NCI-H69 (cell line): ENCODE results near the gene ACOX1.
A peak's percentile ranks its signal among the peaks of the same experiment; 100 is the strongest.

ENCODE experiments used
- DNase-seq: peaks from one replicate; lab custom pipeline; 2025; lab: John Stamatoyannopoulos, UW

The ACOX1 gene

DNA sequence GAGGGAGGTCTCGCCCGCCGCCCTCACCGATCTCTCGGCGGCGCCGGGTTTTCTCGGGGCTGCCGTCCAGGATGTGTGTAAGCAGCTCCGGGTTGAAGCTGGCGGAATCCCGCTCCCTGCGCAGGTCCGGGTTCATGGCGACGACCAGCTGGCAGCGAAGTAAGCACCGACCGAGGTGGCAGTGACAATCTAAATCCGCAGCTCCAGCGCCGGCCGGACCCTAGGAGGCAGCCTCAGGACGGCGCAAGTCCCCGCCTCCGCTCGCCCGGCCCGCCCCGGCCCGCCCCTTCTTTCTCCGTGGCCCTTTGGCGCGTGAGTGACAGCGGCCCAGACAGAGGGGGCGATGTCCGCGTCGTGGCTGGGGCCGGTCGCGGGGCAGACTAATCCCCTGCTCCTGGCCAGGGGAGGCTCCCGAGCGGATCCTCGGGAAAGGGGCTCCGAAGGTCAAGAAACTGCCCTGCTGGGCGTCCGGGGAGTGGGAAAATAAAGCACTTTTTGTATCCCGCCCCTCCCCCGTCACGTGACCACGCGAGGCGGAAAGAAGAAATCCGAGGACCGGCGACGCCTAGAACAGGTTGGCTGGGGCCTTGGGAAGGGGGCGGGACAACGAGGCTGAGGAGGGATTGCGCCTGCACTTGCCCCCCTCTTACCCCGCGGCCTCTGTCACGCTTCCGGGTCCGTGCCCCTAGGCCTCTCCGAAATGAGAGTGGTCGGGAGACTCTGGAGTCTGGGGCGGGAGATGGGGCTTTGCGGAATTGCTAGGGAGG, at the start of gene ACOX1, which contains the start of gene TEN1:
Gene ACOX1, minus strand, starts transcription at position 229 of the 767 bp plus-strand sequence. Its CDS starts 93 bp downstream, at position 136.
Gene TEN1, plus strand, starts transcription at position 303 of the 767 bp plus-strand sequence. CDS start 6,953 bp downstream, outside the sequence.
- DNase-seq: peak; percentile 99

DNA sequence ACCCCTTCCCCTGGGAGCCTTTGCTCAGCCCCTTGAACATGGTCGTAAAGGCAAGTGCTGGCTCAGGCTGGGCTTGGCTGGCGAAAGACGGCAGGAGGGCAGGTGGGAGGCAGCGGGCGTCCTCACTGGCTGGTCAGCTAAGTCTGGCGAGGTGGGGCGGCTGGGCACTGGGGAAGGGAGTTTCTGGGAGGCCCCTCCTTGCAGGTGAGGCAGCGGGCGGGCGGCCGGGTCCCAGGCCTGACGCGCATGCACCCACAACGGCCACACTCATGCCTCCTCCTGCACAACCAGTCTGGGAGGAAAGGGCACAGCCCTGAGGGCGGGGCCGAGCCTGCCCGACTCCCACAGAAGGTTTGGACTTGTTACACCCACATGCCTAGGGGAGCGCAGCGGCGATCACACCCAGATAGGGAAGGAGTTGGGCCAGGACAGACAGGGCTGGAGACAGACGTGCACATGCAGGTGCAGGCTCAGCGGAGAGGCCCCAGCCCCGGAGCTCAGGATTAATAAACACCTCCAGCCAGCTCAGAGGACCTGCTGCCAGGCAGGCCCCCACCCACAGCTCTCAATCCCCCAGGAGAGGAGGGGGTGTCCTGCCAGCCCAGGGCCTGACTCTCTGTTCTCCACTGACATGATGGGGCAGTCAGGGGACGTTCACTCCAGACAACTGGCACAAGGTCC, 48.3 kb upstream of the ACOX1 start, which contains the start of gene EVPL:
Gene EVPL, minus strand, starts transcription at position 148 of the 681 bp plus-strand sequence. Its CDS starts 108 bp downstream, at position 40.
- DNase-seq: no peak

DNA sequence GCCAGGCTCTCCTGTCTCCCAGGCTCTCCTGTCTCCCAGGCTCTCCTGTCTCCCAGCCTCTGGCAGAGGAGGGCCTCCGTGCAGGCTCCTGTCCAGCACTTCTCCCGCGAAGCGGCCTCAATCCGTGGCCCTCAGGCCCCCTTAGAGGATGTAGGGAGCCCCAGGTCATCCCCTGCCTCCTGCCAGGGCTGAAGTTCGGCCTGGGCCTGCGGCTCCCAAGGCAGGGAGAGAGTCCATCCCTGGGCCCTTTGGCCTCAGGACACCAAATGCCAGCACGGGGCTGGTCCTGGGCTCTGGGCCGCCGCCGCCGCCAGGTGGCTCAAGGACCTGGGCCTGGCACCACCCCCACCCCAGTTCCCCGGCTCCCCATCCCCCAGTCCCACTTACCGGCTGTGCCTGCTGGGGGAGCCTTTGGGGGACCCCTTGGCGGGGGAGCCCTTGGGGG, 47.8 kb upstream of the ACOX1 start:
- DNase-seq: no peak

GRCh38 chr17:76025294-76025693, 46.3 kb upstream of the ACOX1 start:
- DNase-seq: no peak

- no peak for DNase-seq
These were observed 45.4 kb upstream of the ACOX1 start for GRCh38 chr17:76024353-76024752.

DNA sequence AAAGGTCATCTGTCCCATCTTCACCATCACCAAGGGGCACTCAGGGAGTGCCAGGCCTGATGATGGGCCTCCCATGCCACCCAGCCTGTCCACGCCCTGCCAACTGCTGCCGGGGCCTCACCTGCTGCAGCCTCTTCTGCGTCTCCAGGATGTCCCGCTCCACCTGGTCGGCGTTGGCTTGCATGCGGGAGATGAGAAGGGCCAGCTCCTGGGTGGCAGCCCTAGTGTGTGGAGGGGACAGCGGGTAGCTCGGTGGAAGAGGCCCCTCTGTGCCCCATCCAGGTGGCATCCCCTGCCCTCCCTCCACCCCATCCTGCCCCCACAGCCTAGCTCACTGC, 44.9 kb upstream of the ACOX1 start:
- no peak for DNase-seq

GRCh38 chr17:76022973-76023899, 44.3 kb upstream of the ACOX1 start:
- no peak for DNase-seq

DNA sequence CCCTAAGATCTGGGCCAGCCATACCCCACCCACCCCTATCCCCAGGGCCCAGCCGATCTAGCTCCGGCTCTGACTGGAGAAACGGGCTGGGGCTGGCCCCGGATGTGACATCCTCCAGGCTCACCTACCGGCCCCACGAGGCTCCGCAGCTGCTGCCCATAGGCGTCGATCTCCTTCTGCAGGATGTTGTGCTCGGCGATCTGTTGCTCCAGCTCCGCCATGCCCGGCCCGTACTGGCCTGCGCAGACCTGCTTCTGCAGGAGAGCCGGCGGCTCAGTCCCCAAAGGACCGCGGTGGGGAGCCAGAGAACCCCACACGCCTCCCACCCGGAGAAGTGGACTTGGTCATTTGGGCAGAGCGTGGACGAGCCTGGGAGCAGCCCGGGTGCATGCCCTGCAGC, 43.3 kb upstream of the ACOX1 start:
- no peak for DNase-seq

DNA sequence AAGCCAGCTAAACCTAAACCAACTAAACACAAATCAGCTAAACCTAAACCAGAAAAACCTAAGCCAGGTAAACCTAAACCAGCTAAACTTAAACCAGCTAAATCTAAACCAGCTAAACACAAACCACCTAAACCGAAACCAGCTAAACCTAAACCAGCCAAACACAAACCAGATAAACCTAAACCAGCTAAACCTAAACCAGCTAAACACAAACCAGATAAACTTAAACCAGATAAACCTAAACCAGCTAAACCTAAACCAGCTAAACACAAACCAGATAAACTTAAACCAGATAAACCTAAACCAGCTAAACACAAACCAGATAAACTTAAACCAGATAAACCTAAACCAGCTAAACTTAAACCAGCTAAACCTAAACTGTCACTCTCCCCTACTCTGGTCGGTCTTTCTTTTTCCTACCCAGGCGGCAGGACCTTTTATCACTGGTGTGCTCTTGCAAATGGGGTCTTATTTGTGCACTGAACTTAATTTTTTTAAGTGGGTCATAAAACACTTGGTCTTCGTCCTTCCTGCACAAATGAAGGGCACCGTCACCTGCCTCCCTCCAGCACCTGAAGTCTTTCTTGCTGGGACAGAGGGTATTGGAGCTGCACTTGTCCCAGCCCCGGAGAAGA, 41.0 kb upstream of the ACOX1 start:
- DNase-seq: no peak

DNA sequence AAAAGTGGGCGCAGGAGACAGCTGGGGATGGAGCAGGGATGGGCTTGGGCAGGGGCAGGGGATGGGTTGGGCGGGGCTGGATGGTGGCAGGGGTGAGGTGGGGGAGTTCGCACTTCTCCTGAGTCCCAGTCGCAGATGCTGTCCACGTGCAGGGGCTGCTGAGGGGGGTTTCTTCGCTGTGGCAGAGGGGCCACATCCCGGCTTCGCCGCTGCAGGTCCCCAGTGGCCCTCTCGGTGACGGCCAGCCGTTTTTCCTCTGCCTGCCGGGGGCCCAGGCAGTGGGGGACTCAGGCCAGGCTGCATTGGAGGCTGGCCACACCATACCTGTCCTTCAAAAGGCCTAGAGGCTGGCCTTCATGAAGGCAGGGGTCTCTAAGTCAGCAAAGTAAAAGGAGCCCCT, 39.8 kb upstream of the ACOX1 start:
- no peak for DNase-seq

DNA sequence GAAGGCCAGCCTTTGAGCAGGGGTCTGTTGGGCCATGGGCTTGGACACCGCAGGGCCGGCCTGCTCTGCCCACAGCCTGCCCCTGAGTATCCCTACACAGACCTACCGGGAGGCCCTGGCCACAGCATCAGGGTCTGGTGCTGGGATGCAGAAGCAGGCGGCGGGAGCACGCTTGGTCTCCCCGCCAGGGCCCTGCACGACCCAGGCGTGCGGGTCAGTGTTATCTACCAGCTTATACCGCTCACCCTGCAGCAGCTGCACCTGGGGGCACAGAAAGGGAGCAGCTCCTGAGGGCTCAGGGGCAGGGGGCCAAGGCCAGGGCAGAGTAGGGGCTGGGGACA, 39.3 kb upstream of the ACOX1 start:
- DNase-seq: no peak

GRCh38 chr17:76017481-76018339, 38.7 kb upstream of the ACOX1 start:
- no peak for DNase-seq

DNA sequence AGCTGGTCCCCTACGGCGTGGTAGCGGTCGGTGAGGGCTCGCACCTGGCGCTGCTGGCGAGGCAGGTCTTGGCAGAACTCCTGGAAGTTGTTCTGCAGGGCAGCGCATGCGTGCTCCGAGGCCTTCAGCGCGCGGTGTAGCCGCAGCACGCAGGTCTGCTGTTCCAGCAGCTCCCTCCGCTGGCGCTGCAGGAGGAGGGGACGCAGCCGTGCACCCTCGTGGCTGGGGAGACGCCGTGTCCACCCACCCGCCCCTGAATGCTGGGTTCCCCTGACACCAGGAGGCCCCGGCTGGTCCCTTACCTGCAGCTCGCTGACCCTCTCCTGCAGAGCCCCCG, 35.9 kb upstream of the ACOX1 start:
- DNase-seq: peak; percentile 86

DNA sequence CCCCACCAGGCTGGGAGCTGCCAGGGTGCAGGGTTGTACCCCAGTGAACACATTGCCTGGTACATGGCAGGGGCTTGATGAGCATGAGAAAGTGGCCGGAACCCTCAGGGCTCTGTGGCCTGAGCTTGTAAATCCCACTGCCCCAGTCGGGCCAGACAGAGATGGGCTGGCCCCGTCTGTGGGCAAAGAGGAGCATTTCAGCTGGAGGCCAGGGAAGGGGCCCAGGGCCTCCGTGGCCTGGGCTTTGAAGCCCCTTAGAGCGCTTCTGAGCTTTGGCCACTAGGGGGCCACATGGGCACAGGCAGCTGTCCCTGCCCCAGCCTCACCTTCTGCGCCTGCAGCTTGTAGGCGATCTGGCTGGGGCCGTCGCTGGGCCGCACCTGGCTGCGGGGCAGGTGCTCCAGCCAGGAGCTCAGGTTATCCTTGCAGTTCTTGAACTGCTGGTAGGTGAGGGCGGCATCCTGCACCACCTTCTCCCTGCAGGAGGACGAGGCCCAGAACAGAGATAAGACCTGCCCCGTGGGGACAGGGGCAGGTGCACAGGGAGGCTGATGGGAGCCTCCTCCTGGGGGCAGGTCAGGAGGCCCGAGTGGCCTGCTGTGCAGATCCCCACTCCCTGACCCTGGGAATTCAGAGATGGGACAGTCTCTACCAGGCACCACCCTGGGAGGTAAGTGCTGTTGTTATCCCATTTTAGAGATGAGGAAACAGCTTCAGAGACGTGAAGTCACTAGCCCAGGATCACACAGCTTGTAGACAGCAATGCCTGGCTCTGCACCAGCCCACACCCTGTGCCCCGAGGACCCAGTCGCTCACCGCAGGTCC, 35.3 kb upstream of the ACOX1 start:
- DNase-seq: peak; percentile 93

- no peak for DNase-seq
These were observed 34.5 kb upstream of the ACOX1 start for GRCh38 chr17:76013377-76013932.

DNA sequence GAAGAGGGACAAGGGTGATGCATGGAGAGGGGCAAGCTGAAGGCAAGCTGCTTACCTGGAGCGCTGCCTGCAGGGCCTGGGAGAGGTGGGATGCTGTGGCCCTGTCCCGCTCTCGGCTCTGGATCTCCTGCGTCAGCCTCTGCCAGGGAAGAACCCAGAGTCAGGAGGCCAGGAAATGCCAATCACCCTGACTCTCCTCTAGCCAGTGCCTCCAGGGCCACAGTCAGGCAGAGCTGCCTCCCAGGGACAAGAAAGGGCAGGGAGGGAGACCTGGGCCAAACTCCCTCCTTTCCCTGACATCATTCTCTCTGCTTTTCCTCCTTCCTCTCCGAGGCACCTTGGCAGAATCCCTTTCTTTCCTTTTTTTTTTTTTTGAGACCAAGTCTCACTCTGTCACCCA, 33.0 kb upstream of the ACOX1 start:
- no peak for DNase-seq

DNA sequence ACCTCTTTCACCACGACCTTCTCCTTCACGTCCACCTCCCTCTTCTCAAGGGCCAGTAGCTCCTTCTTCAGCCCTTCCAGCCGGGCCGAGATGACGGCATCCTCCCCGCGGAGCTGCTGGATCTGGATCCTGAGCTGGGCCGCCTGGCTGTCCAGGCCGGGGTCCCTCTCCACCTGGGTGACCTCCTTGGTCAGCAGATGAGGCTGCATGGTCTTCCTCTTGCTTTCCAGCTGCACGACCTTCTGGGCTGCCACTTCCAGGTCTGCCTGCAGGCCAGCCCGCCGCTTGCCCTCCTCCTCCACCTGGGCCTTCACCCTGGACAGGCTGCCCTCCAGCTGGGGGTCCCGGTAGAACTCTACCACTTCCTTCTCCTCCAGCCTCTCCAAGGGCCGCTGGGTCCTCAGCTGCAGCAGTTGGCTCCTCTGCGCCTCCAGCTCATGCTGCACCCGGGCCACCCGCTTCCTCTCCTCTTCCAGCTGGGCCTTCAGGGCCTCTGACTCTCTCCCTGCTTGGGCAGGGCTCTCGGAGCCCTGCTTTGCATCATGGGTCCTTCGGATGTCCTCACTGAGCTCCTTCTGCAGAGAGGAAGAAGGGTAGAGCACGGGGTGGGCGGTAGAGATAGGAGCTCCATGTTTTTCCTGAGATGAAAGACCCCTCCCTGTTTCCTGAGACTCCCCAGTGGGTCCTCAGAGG, 31.1 kb upstream of the ACOX1 start:
- DNase-seq: no peak

DNA sequence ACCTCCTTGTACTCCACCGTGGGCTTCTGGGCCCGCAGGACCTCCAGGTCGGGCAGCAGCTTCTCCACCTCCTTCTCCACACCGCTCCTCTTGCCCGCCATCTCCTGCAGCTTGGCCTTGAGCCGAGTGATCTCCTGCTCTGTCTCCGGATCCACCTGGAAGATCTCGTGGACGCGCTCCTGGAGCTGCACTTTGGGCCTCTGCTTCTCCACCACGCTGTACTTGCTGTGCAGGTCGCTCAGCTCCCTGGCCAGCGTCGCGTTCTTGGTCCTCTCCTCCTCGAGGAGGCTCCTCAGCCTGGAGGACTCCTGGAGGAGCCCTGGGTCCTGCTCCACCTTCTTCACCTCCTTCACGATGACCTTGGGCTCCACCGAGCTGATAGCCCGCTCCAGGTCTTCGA, 30.5 kb upstream of the ACOX1 start:
- DNase-seq: no peak
